PFSK-1 (cell line): ENCODE data around the gene INPP5D.

Experiments
- POLR2AphosphoS5 ChIP-seq: IDR thresholded peaks from 2 replicates; pipeline ENCODE4 v1.6.1; 2012; ENCODE audit warnings: low read depth, mild to moderate bottlenecking, control low read depth, low read length, moderate library complexity
- REST ChIP-seq, 2 experiments: IDR thresholded peaks; 2 replicates each; pipeline versions ENCODE4 v1.6.1 to v1.8.0; 2011 to 2012; ENCODE audit warnings: low read depth in 2 of 2, low read length in 2 of 2, control low read depth in 1 of 2, inconsistent platforms in 1 of 2, mild to moderate bottlenecking in 1 of 2, moderate library complexity in 1 of 2; ENCODE audit not compliant: insufficient read depth in 1 of 2
- TAF1 ChIP-seq: IDR thresholded peaks from 2 replicates; pipeline ENCODE4 v1.6.1; 2012; ENCODE audit warnings: low read length, control low read depth, borderline replicate concordance; ENCODE audit not compliant: insufficient read depth

- TF ChIP-seq TAF1 (no peak), POLR2AphosphoS5 (no peak), REST (IDR thresholded peaks at IDR 0.05; ENCODE audit: insufficient read depth in 1 of 2, low read depth in 2 of 2, low read length in 2 of 2) (no peak)
Measured at GRCh38 chr2:233213975-233214374, 153.8 kb downstream of the INPP5D start.
